K562 (cell line): ENCODE results near the gene PTPRZ1. TPM values are rescaled to one million over a fixed set of nuclear protein-coding genes. Genes with fewer than 3 reads are reported as not detected.
A peak's percentile ranks its signal among the peaks of the same experiment; 100 is the strongest.

Experiments used
- ATAC-seq: fragments of 200-7000 bp; cut with Tn5 transposase; 3 replicates; pipeline ENCODE4 v1.9.1; 2020; ENCODE audit warnings: moderate library complexity
- BruUV-seq: library from RNA; stranded (reverse); fragments of 400-500 nt; replicated peaks from 2 replicates; lab custom pipeline; 2021; lab: Mats Ljungman, UMichigan
- CTCF ChIA-PET: fragments of 300-600 bp; formaldehyde crosslinking; extraction: SDS; loops from one replicate; lab custom pipeline; 2021; ENCODE audit warnings: low intra/inter-chr PET ratio; lab: Yijun Ruan, JAX
- POLR2A ChIA-PET: fragments of 300-600, 350-650 bp; sonication (Branson Sonifier 250); formaldehyde crosslinking; extraction: SDS; loops from one replicate; lab custom pipeline; 2021; ENCODE audit warnings: antibody characterized with exemption, inconsistent platforms; lab: Yijun Ruan, JAX
- DNase-seq, 4 experiments: peaks; one replicate each; pipeline versions ENCODE4 v3.0.0 to v3.0.0-alpha.2; 2011 to 2018; ENCODE audit warnings: low spot score in 3 of 4, mixed read lengths in 3 of 4; ENCODE audit errors: extremely low read depth in 1 of 4
- FAIRE-seq: peaks from 2 replicates; lab custom pipeline; 2011; peaks lifted over from hg19 to GRCh38; lab: Jason Lieb, UNC
- H2AFZ ChIP-seq: 2 replicates; pipeline ENCODE4 v1.6.0; 2011; ENCODE audit warnings: low read depth, low read length, control low read depth, inconsistent platforms
- H3K27ac ChIP-seq: fragments of 200-600 bp; 3 replicates; pipeline ENCODE4 v1.8.0; 2011; ENCODE audit warnings: low read depth, mild to moderate bottlenecking, control low read depth, inconsistent platforms, low read length, moderate library complexity, mixed read lengths; ENCODE audit errors: extremely low read depth
- H3K27me3 ChIP-seq, 2 experiments: fragments of 300-600 bp in 1 of 2; 2 replicates in 1 of 2; 3 replicates in 1 of 2; pipeline versions ENCODE4 v1.6.0 to v1.8.0; 2011; ENCODE audit warnings: inconsistent platforms in 2 of 2, low read length in 2 of 2, mild to moderate bottlenecking in 1 of 2, mixed read lengths in 1 of 2, moderate library complexity in 1 of 2; ENCODE audit not compliant: control insufficient read depth in 2 of 2, insufficient read depth in 2 of 2
- H3K36me3 ChIP-seq: fragments of 300-600 bp; 3 replicates; pipeline ENCODE4 v1.8.0; 2011; ENCODE audit warnings: mild to moderate bottlenecking, low read length, inconsistent platforms; ENCODE audit not compliant: control insufficient read depth, insufficient read depth
- H3K4me1 ChIP-seq, 2 experiments: fragments of 200-600 bp in 1 of 2; replicated peaks in 1 of 2; 2 replicates in 1 of 2; 3 replicates in 1 of 2; pipeline versions ENCODE4 v1.5.1 to v1.8.0; 2011; ENCODE audit warnings: inconsistent platforms in 2 of 2, low read length in 2 of 2, mild to moderate bottlenecking in 1 of 2, mixed read lengths in 1 of 2, moderate library complexity in 1 of 2; ENCODE audit not compliant: control insufficient read depth in 2 of 2, insufficient read depth in 2 of 2
- H3K4me2 ChIP-seq: 2 replicates; pipeline ENCODE4 v1.6.1; 2011; ENCODE audit warnings: low read length, control low read depth, inconsistent platforms, mixed read lengths; ENCODE audit not compliant: insufficient read depth
- H3K4me3 ChIP-seq: fragments of 200-600 bp; sonication (generic), shearing (Covaris generic); 2 replicates; pipeline ENCODE4 v1.5.1; 2016; ENCODE audit warnings: control low read depth, inconsistent platforms
- H3K79me2 ChIP-seq: fragments of 200-600 bp; 3 replicates; pipeline ENCODE4 v1.8.0; 2011; ENCODE audit warnings: low read length, inconsistent platforms; ENCODE audit not compliant: control insufficient read depth, insufficient read depth
- H3K9ac ChIP-seq, 2 experiments: 2 replicates each; pipeline versions ENCODE4 v1.6.0 to v1.6.1; 2011; ENCODE audit warnings: low read depth in 2 of 2, low read length in 2 of 2, control low read depth in 1 of 2, inconsistent platforms in 1 of 2, mild to moderate bottlenecking in 1 of 2, mixed read lengths in 1 of 2; ENCODE audit not compliant: insufficient read depth in 1 of 2
- H3K9me1 ChIP-seq: one replicate; pipeline ENCODE4 v1.6.0; 2011; ENCODE audit warnings: inconsistent platforms, mild to moderate bottlenecking, low read length, moderate library complexity; ENCODE audit not compliant: control insufficient read depth, insufficient read depth
- H3K9me3 ChIP-seq: replicated peaks from 2 replicates; pipeline ENCODE4 v1.5.1; 2011; ENCODE audit warnings: low read depth, low read length, inconsistent platforms; ENCODE audit not compliant: control insufficient read depth, insufficient read depth
- H4K20me1 ChIP-seq: replicated peaks from 2 replicates; pipeline ENCODE4 v1.6.1; 2011; ENCODE audit warnings: low read length, inconsistent platforms, mixed read lengths; ENCODE audit not compliant: control insufficient read depth, insufficient read depth
- MED1 ChIP-seq: sonication (generic); formaldehyde crosslinking; IDR thresholded peaks from 2 replicates; pipeline ENCODE4 v1.8.1; 2023; ENCODE audit warnings: missing genetic modification reagents, borderline replicate concordance
- WGBS: fragments of 100-300 bp; shearing (Covaris generic); methylation state at CpG from one replicate; pipeline ENCODE4 v1.1.6; 2016; ENCODE audit warnings: low coverage, mixed read lengths; ENCODE audit not compliant: insufficient coverage; ENCODE audit errors: missing lambda C conversion rate; 5-methylcytosine and 5-hydroxymethylcytosine counted together
- in situ Hi-C: fragments of 300-500 bp; cut with MboI; formaldehyde crosslinking; loops from 4 replicates; pipeline ENCODE4 v1.15.0; 2018; ENCODE audit warnings: inconsistent platforms, mixed read lengths
- intact Hi-C: fragments of 100-400 bp; cut with micrococcal nuclease; formaldehyde crosslinking; loops from 2 replicates; pipeline ENCODE4 v1.14.2; 2022
- polyA plus RNA-seq, 8 experiments: library from polyadenylated mRNA; depleted of rRNA in 4 of 8; stranded (reverse) in 5 of 8; unstranded in 3 of 8; fragments of >200 nt; fragmentation: Nextera tagmentation in 2 of 8; fragmentation: Illumina TruSeq in 1 of 8; extraction: Ambion mirVana in 2 of 8; extraction: Trizol in 1 of 8; gene quantifications; 2 replicates each; pipeline versions ENCODE4 v1.2.1 to v1.2.3, GENCODE V29; 2011 to 2014; ENCODE audit warnings: inconsistent platforms in 1 of 8, missing spikeins in 1 of 8
- total RNA-seq, 7 experiments: library from RNA; depleted of rRNA in 6 of 7; stranded (reverse); fragments of >200 nt in 6 of 7; fragmentation: Illumina TruSeq in 2 of 7; extraction: Trizol in 2 of 7; gene quantifications; 2 replicates each; pipeline versions ENCODE4 v1.2.1 to v1.2.3, GENCODE V29; 2011 to 2021; ENCODE audit warnings: low replicate concordance in 1 of 7
- TF ChIP-seq, protein P1 (sequence below): sonication (generic); formaldehyde crosslinking; IDR thresholded peaks from 2 replicates; pipeline ENCODE4 v1.8.0; 2023; ENCODE audit warnings: mild to moderate bottlenecking, missing genetic modification reagents

PTPRZ1 gene
- total and polyA plus RNA-seq, 9 of the 15 experiments (the other 6 are each of a cell fraction or from before 2014, with no cell fraction given) = 0.04 TPM; not detected in 7

DNA sequence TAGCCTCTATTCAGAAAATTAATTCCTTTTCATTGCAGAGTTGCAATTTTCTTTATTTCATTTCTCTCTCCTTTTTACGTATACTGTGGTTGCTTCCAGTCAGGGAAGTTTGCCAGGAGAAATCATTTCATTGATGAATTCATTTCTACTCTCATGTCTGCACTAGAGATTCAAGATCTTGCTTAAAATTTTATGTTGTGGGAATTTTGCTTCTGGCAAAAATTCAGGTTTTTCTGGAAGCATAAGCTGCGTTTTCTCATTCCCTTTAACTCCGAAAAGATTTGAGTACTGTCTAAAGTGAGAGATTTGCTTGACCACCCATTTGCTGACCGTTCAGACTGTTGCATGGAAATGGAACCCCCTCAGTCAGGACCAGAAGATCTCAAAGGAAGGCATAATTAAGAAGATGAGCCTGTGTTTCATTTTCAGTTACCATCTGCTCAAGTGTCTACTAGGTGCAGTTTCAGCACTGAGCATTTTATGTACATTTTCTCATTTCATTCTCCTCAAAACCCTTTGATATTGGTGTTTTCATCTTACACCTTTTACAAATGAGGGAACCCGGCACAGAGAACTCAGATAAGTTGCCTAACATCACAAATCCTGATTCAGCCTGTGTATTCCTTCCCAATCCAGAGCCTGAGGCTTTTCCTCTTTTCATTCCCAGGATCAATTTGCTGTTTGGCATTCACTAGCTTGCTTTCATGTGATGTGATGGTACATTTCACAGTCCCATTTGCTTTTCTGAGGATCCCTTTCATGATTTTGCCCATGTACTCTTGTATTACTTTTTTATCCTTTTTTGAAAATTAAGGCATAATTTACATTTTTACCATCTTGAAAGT is 3.9 kb downstream of the PTPRZ1 start:
- no peaks in the 10 kb centered on the region for H3K4me1 ChIP-seq
- H3K4me3 ChIP-seq = no peak overlapping the region
- FAIRE-seq = peak; percentile 15
- BruUV-seq = no TSS peak
- intact Hi-C loops = no loop called here
- WGBS = 2% methylated on average over 5 of the region's 5 CpGs
- H3K27me3 ChIP-seq = no peaks in the 10 kb centered on the region
- CTCF ChIA-PET = no interaction called here
- in situ Hi-C loops = no loop called here
- H3K36me3 ChIP-seq = no peaks in the 10 kb centered on the region
- no peak overlapping the region for H3K9ac ChIP-seq
- H2AFZ ChIP-seq = no peak overlapping the region
- no peak for ATAC-seq
- no peaks in the 10 kb centered on the region for H3K79me2 ChIP-seq
- H3K4me2 ChIP-seq = no peak overlapping the region
- no peak overlapping the region for H3K27ac ChIP-seq
- DNase-seq = no peak
- TF ChIP-seq MED1 = no peak
- TF ChIP-seq, protein P1, sequence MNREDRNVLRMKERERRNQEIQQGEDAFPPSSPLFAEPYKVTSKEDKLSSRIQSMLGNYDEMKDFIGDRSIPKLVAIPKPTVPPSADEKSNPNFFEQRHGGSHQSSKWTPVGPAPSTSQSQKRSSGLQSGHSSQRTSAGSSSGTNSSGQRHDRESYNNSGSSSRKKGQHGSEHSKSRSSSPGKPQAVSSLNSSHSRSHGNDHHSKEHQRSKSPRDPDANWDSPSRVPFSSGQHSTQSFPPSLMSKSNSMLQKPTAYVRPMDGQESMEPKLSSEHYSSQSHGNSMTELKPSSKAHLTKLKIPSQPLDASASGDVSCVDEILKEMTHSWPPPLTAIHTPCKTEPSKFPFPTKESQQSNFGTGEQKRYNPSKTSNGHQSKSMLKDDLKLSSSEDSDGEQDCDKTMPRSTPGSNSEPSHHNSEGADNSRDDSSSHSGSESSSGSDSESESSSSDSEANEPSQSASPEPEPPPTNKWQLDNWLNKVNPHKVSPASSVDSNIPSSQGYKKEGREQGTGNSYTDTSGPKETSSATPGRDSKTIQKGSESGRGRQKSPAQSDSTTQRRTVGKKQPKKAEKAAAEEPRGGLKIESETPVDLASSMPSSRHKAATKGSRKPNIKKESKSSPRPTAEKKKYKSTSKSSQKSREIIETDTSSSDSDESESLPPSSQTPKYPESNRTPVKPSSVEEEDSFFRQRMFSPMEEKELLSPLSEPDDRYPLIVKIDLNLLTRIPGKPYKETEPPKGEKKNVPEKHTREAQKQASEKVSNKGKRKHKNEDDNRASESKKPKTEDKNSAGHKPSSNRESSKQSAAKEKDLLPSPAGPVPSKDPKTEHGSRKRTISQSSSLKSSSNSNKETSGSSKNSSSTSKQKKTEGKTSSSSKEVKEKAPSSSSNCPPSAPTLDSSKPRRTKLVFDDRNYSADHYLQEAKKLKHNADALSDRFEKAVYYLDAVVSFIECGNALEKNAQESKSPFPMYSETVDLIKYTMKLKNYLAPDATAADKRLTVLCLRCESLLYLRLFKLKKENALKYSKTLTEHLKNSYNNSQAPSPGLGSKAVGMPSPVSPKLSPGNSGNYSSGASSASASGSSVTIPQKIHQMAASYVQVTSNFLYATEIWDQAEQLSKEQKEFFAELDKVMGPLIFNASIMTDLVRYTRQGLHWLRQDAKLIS = no peak
- TF ChIP-seq, all 486 proteins: peak for 0
- no peaks in the 10 kb centered on the region for H4K20me1 ChIP-seq
- POLR2A ChIA-PET = no interaction called here
- H3K9me1 ChIP-seq = no peaks in the 10 kb centered on the region
- no peaks in the 10 kb centered on the region for H3K9me3 ChIP-seq
